NCI-H2029 (cell line): ENCODE results near the gene TFF2.
A peak's percentile ranks its signal among the peaks of the same experiment; 100 is the strongest.

Experiments used
- DNase-seq: peaks from one replicate; lab custom pipeline; 2025; lab: John Stamatoyannopoulos, UW

Gene TFF2

GRCh38 chr21:42346866-42347600 lies 3.8 kb downstream of the TFF2 start:
- DNase-seq: no peak

GRCh38 chr21:42346441-42346840 lies 4.4 kb downstream of the TFF2 start:
- DNase-seq: no peak

- DNase-seq: no peak
These were observed 6.2 kb downstream of the TFF2 start for GRCh38 chr21:42344631-42345030.

- no peak for DNase-seq
These were observed 6.8 kb downstream of the TFF2 start for GRCh38 chr21:42343963-42344510.

- DNase-seq: no peak
These were observed 7.2 kb downstream of the TFF2 start for GRCh38 chr21:42343556-42343955.

- DNase-seq: no peak
These were observed 7.7 kb downstream of the TFF2 start for GRCh38 chr21:42343101-42343500.

GRCh38 chr21:42341776-42342542 lies 8.8 kb downstream of the TFF2 start:
- DNase-seq: no peak

- DNase-seq: no peak
These were observed 10.4 kb downstream of the TFF2 start for GRCh38 chr21:42340187-42341050.

- no peak for DNase-seq
These were observed 11.8 kb downstream of the TFF2 start for GRCh38 chr21:42338729-42339715.

- peak; percentile 92 for DNase-seq
These were observed 12.7 kb downstream of the TFF2 start for GRCh38 chr21:42337830-42338728.

- DNase-seq: no peak
These were observed 13.5 kb downstream of the TFF2 start for GRCh38 chr21:42337276-42337675.

GRCh38 chr21:42336054-42336453 lies 14.7 kb downstream of the TFF2 start:
- no peak for DNase-seq

GRCh38 chr21:42332557-42333317 lies 18.1 kb downstream of the TFF2 start:
- no peak for DNase-seq

GRCh38 chr21:42331660-42332059 lies 19.1 kb downstream of the TFF2 start:
- no peak for DNase-seq

- DNase-seq: no peak
These were observed 20.1 kb downstream of the TFF2 start for GRCh38 chr21:42330380-42331371.

- DNase-seq: no peak
These were observed 25.9 kb downstream of the TFF2 start for GRCh38 chr21:42324896-42325295.

GRCh38 chr21:42321845-42322244 lies 28.9 kb downstream of the TFF2 start:
- DNase-seq: no peak

- no peak for DNase-seq
These were observed 29.6 kb downstream of the TFF2 start for GRCh38 chr21:42321231-42321630.
